ENCODE data around the gene KRT6B.

Gene KRT6B

DNA sequence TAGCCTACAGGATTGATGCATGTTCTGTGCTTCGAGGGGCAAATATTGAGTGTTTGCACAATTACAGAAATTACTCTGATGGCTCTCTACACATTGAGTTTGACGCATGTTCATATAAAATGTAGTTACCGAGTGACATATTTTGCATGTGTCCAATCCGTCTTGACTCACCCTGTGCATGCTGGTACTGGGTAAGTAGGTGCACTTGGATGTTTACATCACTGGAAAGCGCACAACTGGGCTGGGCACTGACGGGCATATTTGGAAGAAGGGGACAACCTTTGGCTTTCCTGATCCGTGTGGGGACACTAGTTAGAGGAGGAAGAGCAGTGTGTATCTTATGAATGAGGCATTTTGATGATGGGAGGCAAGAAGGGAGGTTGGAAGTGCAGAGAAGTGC lies 46.0 kb upstream of the KRT6B start:
- no peak for TF ChIP-seq EP300 (IDR thresholded peaks at IDR 0.05; ENCODE audit: borderline replicate concordance)
- TF ChIP-seq, protein P1, sequence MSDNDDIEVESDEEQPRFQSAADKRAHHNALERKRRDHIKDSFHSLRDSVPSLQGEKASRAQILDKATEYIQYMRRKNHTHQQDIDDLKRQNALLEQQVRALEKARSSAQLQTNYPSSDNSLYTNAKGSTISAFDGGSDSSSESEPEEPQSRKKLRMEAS (IDR thresholded peaks at IDR 0.05): no peak
- no peak for TF ChIP-seq CEBPB (IDR thresholded peaks at IDR 0.05)
- TF ChIP-seq TAF1 (IDR thresholded peaks at IDR 0.05; ENCODE audit: low read depth): no peak
- TF ChIP-seq TCF12 (IDR thresholded peaks at IDR 0.05; ENCODE audit: low read depth): no peak
- no peak for TF ChIP-seq YY1 (IDR thresholded peaks at IDR 0.05; ENCODE audit: low read depth)
- TF ChIP-seq, protein P2, sequence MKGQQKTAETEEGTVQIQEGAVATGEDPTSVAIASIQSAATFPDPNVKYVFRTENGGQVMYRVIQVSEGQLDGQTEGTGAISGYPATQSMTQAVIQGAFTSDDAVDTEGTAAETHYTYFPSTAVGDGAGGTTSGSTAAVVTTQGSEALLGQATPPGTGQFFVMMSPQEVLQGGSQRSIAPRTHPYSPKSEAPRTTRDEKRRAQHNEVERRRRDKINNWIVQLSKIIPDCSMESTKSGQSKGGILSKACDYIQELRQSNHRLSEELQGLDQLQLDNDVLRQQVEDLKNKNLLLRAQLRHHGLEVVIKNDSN (IDR thresholded peaks at IDR 0.05): no peak
- TF ChIP-seq CREB1 (IDR thresholded peaks at IDR 0.05; ENCODE audit: low read depth): no peak
- no peak for TF ChIP-seq ZBTB7A (IDR thresholded peaks at IDR 0.05; ENCODE audit: low read depth)
- no peak for TF ChIP-seq NFIC (IDR thresholded peaks at IDR 0.05)

DNA sequence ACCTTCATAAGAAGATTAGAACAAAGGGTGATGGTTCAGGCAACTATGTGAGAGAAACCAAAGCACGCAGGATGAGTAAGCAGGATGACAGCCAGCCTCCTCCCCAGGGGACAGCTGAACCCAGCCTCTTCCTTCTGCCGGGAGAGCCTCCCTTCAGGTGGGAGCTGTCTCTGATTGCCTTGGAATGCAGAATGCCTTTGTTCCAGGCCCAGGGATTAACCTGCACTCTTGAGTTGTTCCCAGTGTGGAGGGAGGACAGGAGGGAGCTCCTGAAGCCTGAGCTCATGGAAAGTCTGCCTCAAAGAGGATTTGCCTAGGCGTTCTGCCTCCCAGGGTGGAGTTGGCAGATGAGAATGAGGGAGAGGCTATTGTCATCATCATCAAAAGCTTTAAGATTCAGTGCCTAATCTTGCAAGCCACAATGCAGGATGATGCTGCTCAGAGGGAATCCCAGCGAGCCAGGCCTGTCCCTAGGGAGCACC lies 44.7 kb upstream of the KRT6B start:
- TF ChIP-seq EP300 (IDR thresholded peaks at IDR 0.05; ENCODE audit: borderline replicate concordance) (peak; percentile 91), RAD21 (IDR thresholded peaks at IDR 0.05; ENCODE audit: low read depth) (peak; percentile 23; the same call in 1 of the 2 replicates), EGR1 (IDR thresholded peaks at IDR 0.05) (no peak), NFIC (IDR thresholded peaks at IDR 0.05) (peak; percentile 61; the same call in 1 of the 2 replicates), TCF12 (IDR thresholded peaks at IDR 0.05; ENCODE audit: low read depth) (peak; percentile 85), TEAD4 (IDR thresholded peaks at IDR 0.05) (peak; percentile 92), TAF1 (IDR thresholded peaks at IDR 0.05; ENCODE audit: low read depth) (no peak), CREB1 (IDR thresholded peaks at IDR 0.05; ENCODE audit: low read depth) (no peak), ZBTB7A (IDR thresholded peaks at IDR 0.05; ENCODE audit: low read depth) (0 out of 2 replicates have a peak, but pooled peaks have one; percentile 43), FOXM1 (IDR thresholded peaks at IDR 0.05; ENCODE audit: borderline replicate concordance, low read depth) (peak; percentile 62; the same call in 1 of the 2 replicates), YY1 (IDR thresholded peaks at IDR 0.05; ENCODE audit: low read depth) (0 out of 2 replicates have a peak, but pooled peaks have one; percentile 14), CEBPB (IDR thresholded peaks at IDR 0.05) (no peak)
- TF ChIP-seq, protein P2 (IDR thresholded peaks at IDR 0.05): no peak
- TF ChIP-seq, protein P3, sequence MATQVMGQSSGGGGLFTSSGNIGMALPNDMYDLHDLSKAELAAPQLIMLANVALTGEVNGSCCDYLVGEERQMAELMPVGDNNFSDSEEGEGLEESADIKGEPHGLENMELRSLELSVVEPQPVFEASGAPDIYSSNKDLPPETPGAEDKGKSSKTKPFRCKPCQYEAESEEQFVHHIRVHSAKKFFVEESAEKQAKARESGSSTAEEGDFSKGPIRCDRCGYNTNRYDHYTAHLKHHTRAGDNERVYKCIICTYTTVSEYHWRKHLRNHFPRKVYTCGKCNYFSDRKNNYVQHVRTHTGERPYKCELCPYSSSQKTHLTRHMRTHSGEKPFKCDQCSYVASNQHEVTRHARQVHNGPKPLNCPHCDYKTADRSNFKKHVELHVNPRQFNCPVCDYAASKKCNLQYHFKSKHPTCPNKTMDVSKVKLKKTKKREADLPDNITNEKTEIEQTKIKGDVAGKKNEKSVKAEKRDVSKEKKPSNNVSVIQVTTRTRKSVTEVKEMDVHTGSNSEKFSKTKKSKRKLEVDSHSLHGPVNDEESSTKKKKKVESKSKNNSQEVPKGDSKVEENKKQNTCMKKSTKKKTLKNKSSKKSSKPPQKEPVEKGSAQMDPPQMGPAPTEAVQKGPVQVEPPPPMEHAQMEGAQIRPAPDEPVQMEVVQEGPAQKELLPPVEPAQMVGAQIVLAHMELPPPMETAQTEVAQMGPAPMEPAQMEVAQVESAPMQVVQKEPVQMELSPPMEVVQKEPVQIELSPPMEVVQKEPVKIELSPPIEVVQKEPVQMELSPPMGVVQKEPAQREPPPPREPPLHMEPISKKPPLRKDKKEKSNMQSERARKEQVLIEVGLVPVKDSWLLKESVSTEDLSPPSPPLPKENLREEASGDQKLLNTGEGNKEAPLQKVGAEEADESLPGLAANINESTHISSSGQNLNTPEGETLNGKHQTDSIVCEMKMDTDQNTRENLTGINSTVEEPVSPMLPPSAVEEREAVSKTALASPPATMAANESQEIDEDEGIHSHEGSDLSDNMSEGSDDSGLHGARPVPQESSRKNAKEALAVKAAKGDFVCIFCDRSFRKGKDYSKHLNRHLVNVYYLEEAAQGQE (IDR thresholded peaks at IDR 0.05; ENCODE audit: low read depth): no peak
- TF ChIP-seq, protein P1 (IDR thresholded peaks at IDR 0.05): peak; percentile 41; the same call in 1 of the 2 replicates

DNA sequence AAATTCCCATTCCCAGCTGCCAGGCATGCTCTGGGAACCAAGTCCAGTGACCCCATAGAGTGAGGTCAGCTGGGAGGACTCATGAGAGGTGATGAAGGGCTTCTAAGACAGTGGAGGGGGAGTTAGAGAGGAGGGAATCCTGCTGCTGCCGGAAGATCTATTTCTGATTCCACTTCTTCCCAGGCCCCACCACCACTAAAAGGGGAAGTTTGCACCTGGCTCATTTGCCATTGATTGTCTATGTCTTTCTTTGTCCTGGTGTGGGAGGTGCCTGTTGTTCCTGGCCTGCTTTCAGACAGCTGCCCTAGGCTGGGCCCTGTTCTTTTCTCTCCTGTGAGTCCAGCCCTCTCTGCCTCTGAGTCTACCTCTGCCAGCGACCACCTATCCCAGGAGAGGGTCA lies 44.1 kb upstream of the KRT6B start:
- no peak for TF ChIP-seq EP300 (IDR thresholded peaks at IDR 0.05; ENCODE audit: borderline replicate concordance)
- TF ChIP-seq TCF12 (IDR thresholded peaks at IDR 0.05; ENCODE audit: low read depth): no peak
- no peak for TF ChIP-seq TEAD4 (IDR thresholded peaks at IDR 0.05)
- TF ChIP-seq, protein P2 (IDR thresholded peaks at IDR 0.05): no peak
- TF ChIP-seq ZBTB7A (IDR thresholded peaks at IDR 0.05; ENCODE audit: low read depth): no peak
- TF ChIP-seq, protein P3 (IDR thresholded peaks at IDR 0.05; ENCODE audit: low read depth): no peak
- TF ChIP-seq NFIC (IDR thresholded peaks at IDR 0.05): no peak
- no peak for TF ChIP-seq YY1 (IDR thresholded peaks at IDR 0.05; ENCODE audit: low read depth)
- TF ChIP-seq CREB1 (IDR thresholded peaks at IDR 0.05; ENCODE audit: low read depth): no peak
- TF ChIP-seq RAD21 (IDR thresholded peaks at IDR 0.05; ENCODE audit: low read depth): no peak
- no peak for TF ChIP-seq FOXM1 (IDR thresholded peaks at IDR 0.05; ENCODE audit: borderline replicate concordance, low read depth)

DNA sequence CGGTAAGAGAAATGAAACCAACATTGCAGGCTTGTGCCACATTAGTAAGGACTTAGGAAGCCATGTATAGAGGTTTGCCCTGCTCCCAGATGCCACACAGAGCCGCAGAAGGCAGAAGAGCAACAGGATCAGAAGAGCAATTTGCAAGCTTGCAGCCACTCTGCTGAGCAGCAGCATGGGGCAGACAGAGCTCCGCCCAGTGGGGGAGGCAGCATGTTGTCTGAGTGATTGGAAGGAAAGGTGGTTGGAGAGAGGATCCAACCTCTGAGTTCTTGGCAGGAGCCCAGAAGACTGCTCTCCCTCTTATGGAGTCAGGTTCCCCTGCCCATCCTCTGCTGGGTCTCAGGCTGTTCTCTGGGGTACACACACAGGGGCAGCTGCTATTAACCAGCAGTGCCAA lies 43.4 kb upstream of the KRT6B start:
- TF ChIP-seq CEBPB (IDR thresholded peaks at IDR 0.05) (no peak), EP300 (IDR thresholded peaks at IDR 0.05; ENCODE audit: borderline replicate concordance) (no peak), TEAD4 (IDR thresholded peaks at IDR 0.05) (no peak), EGR1 (IDR thresholded peaks at IDR 0.05) (no peak), YY1 (IDR thresholded peaks at IDR 0.05; ENCODE audit: low read depth) (0 out of 2 replicates have a peak, but pooled peaks have one; percentile 21), ZBTB7A (IDR thresholded peaks at IDR 0.05; ENCODE audit: low read depth) (no peak), FOXM1 (IDR thresholded peaks at IDR 0.05; ENCODE audit: borderline replicate concordance, low read depth) (no peak), CREB1 (IDR thresholded peaks at IDR 0.05; ENCODE audit: low read depth) (no peak), NFIC (IDR thresholded peaks at IDR 0.05) (peak; percentile 66), TCF12 (IDR thresholded peaks at IDR 0.05; ENCODE audit: low read depth) (no peak), RAD21 (IDR thresholded peaks at IDR 0.05; ENCODE audit: low read depth) (peak; percentile 19; the same call in 1 of the 2 replicates), TAF1 (IDR thresholded peaks at IDR 0.05; ENCODE audit: low read depth) (no peak)
- TF ChIP-seq, protein P3 (IDR thresholded peaks at IDR 0.05; ENCODE audit: low read depth): no peak
- TF ChIP-seq, protein P1 (IDR thresholded peaks at IDR 0.05): peak; percentile 70
- TF ChIP-seq, protein P2 (IDR thresholded peaks at IDR 0.05): no peak
